GM23338 (cell line): ENCODE measurements around the gene B4GALNT4.

Source experiments
- CREB1 ChIP-seq: fragments of 250-450 bp; sonication (Bioruptor Pico); IDR thresholded peaks from 2 replicates; pipeline ENCODE4 v1.5.0; 2020; ENCODE audit warnings: low read depth, mild to moderate bottlenecking, moderate library complexity
- CTCF ChIP-seq, 2 experiments: fragments of 200-600 bp in 1 of 2; sonication (generic) in 1 of 2; conservative IDR thresholded peaks; 2 replicates each; pipeline versions ENCODE4 v1.5.1 to v1.6.1; 2016 to 2017; ENCODE audit warnings: antibody characterized with exemption in 2 of 2, low read depth in 2 of 2, mild to moderate bottlenecking in 2 of 2, moderate library complexity in 1 of 2
- EZH2 ChIP-seq: fragments of 200-600 bp; sonication (generic); IDR thresholded peaks from one replicate; pipeline ENCODE4 v1.8.0; 2017; ENCODE audit warnings: antibody characterized with exemption, mild to moderate bottlenecking, low read depth; ENCODE audit not compliant: unreplicated experiment
- EZH2phosphoT487 ChIP-seq: fragments of 200-600 bp; sonication (generic); IDR thresholded peaks from one replicate; pipeline ENCODE4 v1.8.1; 2018; ENCODE audit warnings: antibody characterized with exemption; ENCODE audit not compliant: unreplicated experiment
- JUNB ChIP-seq: IDR thresholded peaks from one replicate; pipeline ENCODE4 v1.6.1; 2016; ENCODE audit warnings: antibody characterized with exemption; ENCODE audit not compliant: unreplicated experiment
- POLR2AphosphoS5 ChIP-seq: IDR thresholded peaks from 2 replicates; pipeline ENCODE4 v1.6.1; 2016; ENCODE audit warnings: antibody characterized with exemption, low read depth
- TF ChIP-seq, protein P1 (sequence below): IDR thresholded peaks from 2 replicates; pipeline ENCODE4 v1.6.1; 2016; ENCODE audit warnings: antibody characterized with exemption

DNA sequence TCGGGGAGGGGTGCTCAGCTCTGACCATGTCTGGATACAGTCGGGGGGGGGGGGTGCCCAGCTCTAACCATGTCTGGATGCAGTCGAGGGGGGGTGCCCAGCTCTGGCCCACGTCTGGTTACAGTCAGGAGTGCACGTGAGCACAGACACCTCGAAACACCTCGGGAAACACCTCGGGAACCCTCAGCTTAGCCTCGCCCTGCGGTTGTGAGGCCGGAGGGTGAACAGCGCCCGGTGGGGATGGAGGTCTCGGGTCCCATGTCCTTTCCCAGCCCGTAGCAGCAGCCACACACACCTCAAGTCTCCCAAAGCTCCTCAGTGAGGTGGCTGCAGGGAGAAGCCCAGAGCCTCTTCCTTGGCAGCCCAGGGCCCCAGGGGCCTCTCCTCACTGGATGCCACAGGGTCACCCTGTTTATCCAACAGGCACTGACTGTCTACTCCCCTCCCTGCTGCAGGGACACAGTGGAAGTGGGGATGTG lies 43.4 kb downstream of the B4GALNT4 start:
- no peak for TF ChIP-seq POLR2AphosphoS5
- no peak for TF ChIP-seq CTCF (conservative IDR thresholded peaks at IDR 0.05; ENCODE audit: low read depth in 2 of 2)
- no peak for TF ChIP-seq EZH2
- no peak for TF ChIP-seq JUNB
- no peak for TF ChIP-seq CREB1 (CRISPR knock-in tag)
- TF ChIP-seq, protein P1, sequence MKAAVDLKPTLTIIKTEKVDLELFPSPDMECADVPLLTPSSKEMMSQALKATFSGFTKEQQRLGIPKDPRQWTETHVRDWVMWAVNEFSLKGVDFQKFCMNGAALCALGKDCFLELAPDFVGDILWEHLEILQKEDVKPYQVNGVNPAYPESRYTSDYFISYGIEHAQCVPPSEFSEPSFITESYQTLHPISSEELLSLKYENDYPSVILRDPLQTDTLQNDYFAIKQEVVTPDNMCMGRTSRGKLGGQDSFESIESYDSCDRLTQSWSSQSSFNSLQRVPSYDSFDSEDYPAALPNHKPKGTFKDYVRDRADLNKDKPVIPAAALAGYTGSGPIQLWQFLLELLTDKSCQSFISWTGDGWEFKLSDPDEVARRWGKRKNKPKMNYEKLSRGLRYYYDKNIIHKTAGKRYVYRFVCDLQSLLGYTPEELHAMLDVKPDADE = no peak
- no peak for TF ChIP-seq EZH2phosphoT487
